Measurements from ENCODE around the gene C8G.

DNA sequence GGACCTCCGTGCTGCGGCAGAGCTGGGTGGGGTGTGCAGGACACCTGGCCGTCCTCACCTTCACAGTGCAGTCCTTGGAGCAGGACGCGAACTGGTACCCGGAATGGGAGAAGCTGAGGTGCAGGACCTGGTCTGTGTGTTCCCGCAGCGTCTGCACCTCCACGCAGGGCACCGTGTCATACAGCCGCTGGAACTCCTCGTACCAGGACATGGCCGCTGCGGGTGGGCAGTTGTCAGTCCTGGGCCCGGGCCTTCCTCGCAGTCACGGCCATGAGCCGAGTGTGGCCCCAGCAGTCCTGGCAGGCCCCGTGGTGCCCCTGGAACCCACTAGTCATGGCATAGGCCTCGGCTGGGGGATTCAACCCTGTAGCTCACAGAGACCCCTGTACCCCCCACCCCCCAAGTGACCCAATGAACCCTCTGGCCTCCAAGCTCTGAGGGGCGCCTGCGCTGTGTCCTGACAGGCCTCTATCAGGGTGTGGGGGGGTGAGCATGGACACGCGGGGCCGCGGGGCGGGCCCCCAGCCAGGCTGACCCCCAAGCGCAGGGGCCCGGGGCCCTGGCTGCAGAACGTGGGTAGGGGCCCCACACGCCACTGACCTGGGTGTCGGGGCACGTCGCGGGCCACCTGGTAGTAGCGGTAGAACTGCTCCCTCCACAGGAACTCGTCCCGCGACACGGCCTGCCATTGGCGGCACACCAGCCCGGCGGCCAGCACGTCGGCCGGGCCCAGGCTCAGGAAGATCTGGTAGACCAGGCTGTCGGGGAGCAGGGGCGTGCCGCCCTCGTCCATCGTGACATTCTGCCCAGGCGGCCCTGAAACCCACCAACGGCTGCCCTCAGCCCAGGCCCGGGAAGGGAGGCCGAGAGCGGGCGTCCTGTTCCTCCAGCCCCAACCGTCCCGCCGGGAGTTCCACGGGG, 1.5 kb upstream of the C8G start:
- TF ChIP-seq, protein P1, sequence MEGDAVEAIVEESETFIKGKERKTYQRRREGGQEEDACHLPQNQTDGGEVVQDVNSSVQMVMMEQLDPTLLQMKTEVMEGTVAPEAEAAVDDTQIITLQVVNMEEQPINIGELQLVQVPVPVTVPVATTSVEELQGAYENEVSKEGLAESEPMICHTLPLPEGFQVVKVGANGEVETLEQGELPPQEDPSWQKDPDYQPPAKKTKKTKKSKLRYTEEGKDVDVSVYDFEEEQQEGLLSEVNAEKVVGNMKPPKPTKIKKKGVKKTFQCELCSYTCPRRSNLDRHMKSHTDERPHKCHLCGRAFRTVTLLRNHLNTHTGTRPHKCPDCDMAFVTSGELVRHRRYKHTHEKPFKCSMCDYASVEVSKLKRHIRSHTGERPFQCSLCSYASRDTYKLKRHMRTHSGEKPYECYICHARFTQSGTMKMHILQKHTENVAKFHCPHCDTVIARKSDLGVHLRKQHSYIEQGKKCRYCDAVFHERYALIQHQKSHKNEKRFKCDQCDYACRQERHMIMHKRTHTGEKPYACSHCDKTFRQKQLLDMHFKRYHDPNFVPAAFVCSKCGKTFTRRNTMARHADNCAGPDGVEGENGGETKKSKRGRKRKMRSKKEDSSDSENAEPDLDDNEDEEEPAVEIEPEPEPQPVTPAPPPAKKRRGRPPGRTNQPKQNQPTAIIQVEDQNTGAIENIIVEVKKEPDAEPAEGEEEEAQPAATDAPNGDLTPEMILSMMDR (IDR thresholded peaks at IDR 0.05): no peak
- TF ChIP-seq POLR2A (IDR thresholded peaks at IDR 0.05) (no peak), POLR2AphosphoS5 (IDR thresholded peaks at IDR 0.05) (no peak), EP300 (IDR thresholded peaks at IDR 0.05) (no peak)

Data from upper lobe of left lung (tissue), 4 donors.